Adrenal gland (tissue), 12 donors: ENCODE results near the gene METTL15. TPM values are rescaled to one million over a fixed set of nuclear protein-coding genes. Genes with fewer than 3 reads are reported as not detected.

Experiments
- DNase-seq, 7 donors: peaks; one replicate each; pipeline ENCODE4 v3.0.0-alpha.2; 2019 to 2020
- H3K27ac ChIP-seq, 5 donors: fragments of 200-600 bp; sonication (generic) in 4 of 5; 1 replicate in 3 of 5; 2 replicates in 2 of 5; pipeline versions ENCODE4 v1.5.1 to v1.8.0; 2016 to 2020; ENCODE audit warnings: mild to moderate bottlenecking in 1 of 5
- H3K27me3 ChIP-seq: fragments of 200-600 bp; 2 replicates; pipeline ENCODE4 v1.8.0; 2021
- H3K36me3 ChIP-seq, 2 donors: fragments of 200-600 bp; replicated peaks in 1 of 2; 1 replicate in 1 of 2; 2 replicates in 1 of 2; pipeline versions ENCODE4 v1.5.1 to v1.8.0; 2018 to 2022
- H3K4me1 ChIP-seq, 2 donors: fragments of 200-600 bp; replicated peaks in 1 of 2; 1 replicate in 1 of 2; 2 replicates in 1 of 2; pipeline versions ENCODE4 v1.5.1 to v1.8.0; 2018 to 2021
- H3K4me3 ChIP-seq, 4 donors: fragments of 200-600 bp; sonication (generic) in 3 of 4; one replicate each; pipeline ENCODE4 v1.5.1; 2016 to 2018
- H3K9me3 ChIP-seq, 3 donors: fragments of 200-600 bp; sonication (generic) in 1 of 3; replicated peaks in 1 of 3; 1 replicate in 2 of 3; 2 replicates in 1 of 3; pipeline versions ENCODE4 v1.5.1 to v1.8.0; 2016 to 2021
- CTCF ChIP-seq, 6 experiments: fragments of 450-650 bp in 4 of 6; fragments of 200-600 bp in 2 of 6; sonication (generic) in 1 of 6; IDR thresholded peaks; 1 replicate in 5 of 6; 2 replicates in 1 of 6; pipeline versions ENCODE4 v1.5.1 to v1.8.0; 2016 to 2021; ENCODE audit warnings: antibody characterized with exemption in 6 of 6, mild to moderate bottlenecking in 2 of 6, moderate library complexity in 1 of 6
- POLR2A ChIP-seq, 2 donors: fragments of 450-650 bp; IDR thresholded peaks; one replicate each; pipeline ENCODE4 v1.6.1; 2017; ENCODE audit warnings: antibody characterized with exemption in 2 of 2, mild to moderate bottlenecking in 2 of 2, moderate library complexity in 1 of 2
- WGBS, 4 donors: extraction: QIAGEN DNeasy Blood & Tissue Kit in 2 of 4; methylation state at CpG; one replicate each; pipeline versions ENCODE4 v1.1.5 to v1.1.7; 2013 to 2017; 5-methylcytosine and 5-hydroxymethylcytosine counted together
- intact Hi-C, 2 donors: fragments of 100-400 bp; cut with DNase I; formaldehyde crosslinking; loops; one replicate each; pipeline versions ENCODE4 v1.14.1 to v1.15.0; 2022 to 2023
- polyA plus RNA-seq, 3 donors: library from polyadenylated mRNA; stranded (reverse); fragments of 200-250 nt in 2 of 3; fragments of 350-450 nt in 1 of 3; fragmentation: Illumina TruSeq in 1 of 3; extraction: RNeasy Lipid Tissue Mini Kit (QIAGEN cat#74804) in 1 of 3; gene quantifications; one replicate each; pipeline ENCODE4 v1.2.3, GENCODE V29; 2013 to 2014
- total RNA-seq, 9 donors: library from RNA; depleted of rRNA in 4 of 9; stranded (reverse); fragments of >200 nt in 4 of 9; fragments of 120-200 nt in 1 of 9; fragmentation: NEBNext Ultra II Directional in 1 of 9; extraction: Animal tissue kit (Norgen Biotek cat#: 25700) in 1 of 9; gene quantifications; one replicate each; pipeline versions ENCODE4 v1.1.0 to v1.2.4, GENCODE V29; 2013 to 2023
- donor health status: healthy with polysubstance abuse.
- donor health status: Bipolar disorder and iron deficiency.
- donor health status: DM: yes; HTN: yes; CAD: no.
- donor health status: DM: no; HTN: no; CAD: no.
- donor health status: DM: no; HTN: no; CAD: no.
- donor health status: DM: yes; HTN: yes; CAD: no.

Gene METTL15
- total and polyA plus RNA-seq, 12 donors = 7.4 to 45.5 (median 17.3) TPM

- intact Hi-C loops = no loop called here
- Histone ChIP-seq H3K9me3 (no peaks in the 10 kb centered on the region), H3K27me3 (no peaks in the 10 kb centered on the region), H3K4me1 (no peaks in the 10 kb centered on the region), H3K36me3 (no peaks in the 10 kb centered on the region), H3K27ac (no peak overlapping the region), H3K4me3 (no peak overlapping the region)
- WGBS, 4 donors = 96 to 97% (median 97%) methylated on average over 3 of the region's 3 CpGs
- TF ChIP-seq CTCF (IDR thresholded peaks at IDR 0.05) (no peak), POLR2A (IDR thresholded peaks at IDR 0.05) (no peak)
- no peak for DNase-seq
Measured at GRCh38 chr11:28137366-28137765, 29.2 kb downstream of the METTL15 start.

- Histone ChIP-seq H3K4me3 (no peak overlapping the region), H3K27ac (no peak overlapping the region), H3K36me3 (no peaks in the 10 kb centered on the region), H3K27me3 (no peaks in the 10 kb centered on the region), H3K9me3 (no peaks in the 10 kb centered on the region), H3K4me1 (no peaks in the 10 kb centered on the region)
- WGBS, 4 donors = 95 to 100% (median 99%) methylated on average over 1 of the region's 1 CpG
- DNase-seq = no peak
- no peak for TF ChIP-seq CTCF (IDR thresholded peaks at IDR 0.05)
- no peak for TF ChIP-seq POLR2A (IDR thresholded peaks at IDR 0.05)
- intact Hi-C loops = no loop called here
Measured at GRCh38 chr11:28137832-28138231, 29.6 kb downstream of the METTL15 start.

- TF ChIP-seq POLR2A (IDR thresholded peaks at IDR 0.05) = no peak
- no peak for TF ChIP-seq CTCF (IDR thresholded peaks at IDR 0.05)
- DNase-seq = no peak
- 98 to 99% (median 98%) methylated on average over 4 to 5 of the region's 5 CpGs for WGBS, 4 donors
- intact Hi-C loops = no loop called here
- Histone ChIP-seq H3K36me3 (no peaks in the 10 kb centered on the region), H3K4me3 (no peak overlapping the region), H3K4me1 (no peaks in the 10 kb centered on the region), H3K9me3 (no peaks in the 10 kb centered on the region), H3K27ac (no peak overlapping the region), H3K27me3 (no peaks in the 10 kb centered on the region)
Measured at GRCh38 chr11:28139841-28140415, 31.7 kb downstream of the METTL15 start.

- DNase-seq = no peak
- Histone ChIP-seq H3K27ac (no peak overlapping the region), H3K9me3 (no peaks in the 10 kb centered on the region), H3K4me1 (peaks cover 0 to 4% of the 10 kb centered on the region in 2 donors), H3K27me3 (no peaks in the 10 kb centered on the region), H3K4me3 (no peak overlapping the region), H3K36me3 (no peaks in the 10 kb centered on the region)
- intact Hi-C loops = no loop called here
- TF ChIP-seq CTCF (IDR thresholded peaks at IDR 0.05) = no peak
- WGBS, 4 donors = 94 to 99% (median 96%) methylated on average over 9 of the region's 9 CpGs
Measured at GRCh38 chr11:28140689-28141455, 32.7 kb downstream of the METTL15 start.
